Activated CD4-positive, alpha-beta T cell treated with anti-CD3 and anti-CD28 coated beads, Interleukin-2, amount 10 ng/mL, durations not matched to agents 7 days and 5 days (primary cell): ENCODE measurements around the gene WWOX. TPM values are rescaled to one million over a fixed set of nuclear protein-coding genes. Genes with fewer than 3 reads are reported as not detected.

Source experiments
- CTCF ChIA-PET: fragments of 350-600 bp; sonication (Branson Sonifier 250); formaldehyde crosslinking; loops from one replicate; lab custom pipeline; 2021; ENCODE audit warnings: antibody characterized with exemption; lab: Charles Lee
- POLR2A ChIA-PET: fragments of 350-600 bp; sonication (Branson Sonifier 250); formaldehyde crosslinking; loops from one replicate; lab custom pipeline; 2021; ENCODE audit warnings: antibody characterized with exemption; lab: Charles Lee
- DNase-seq: peaks from one replicate; pipeline ENCODE4 v3.0.0-alpha.2; 2020
- H3K27ac Mint-ChIP-seq: one replicate; pipeline ENCODE4 v1.8.0; 2021; ENCODE audit warnings: mild to moderate bottlenecking, moderate library complexity, mixed read lengths
- H3K27me3 Mint-ChIP-seq: one replicate; pipeline ENCODE4 v1.8.0; 2021; ENCODE audit warnings: mixed read lengths
- H3K36me3 Mint-ChIP-seq: one replicate; pipeline ENCODE4 v1.8.0; 2021; ENCODE audit warnings: low read depth, mixed read lengths
- H3K4me1 Mint-ChIP-seq: one replicate; pipeline ENCODE4 v1.8.0; 2021; ENCODE audit warnings: mixed read lengths
- H3K4me3 Mint-ChIP-seq: one replicate; pipeline ENCODE4 v1.8.0; 2021; ENCODE audit warnings: mild to moderate bottlenecking, moderate library complexity, mixed read lengths
- H3K9me3 Mint-ChIP-seq: one replicate; pipeline ENCODE4 v1.8.0; 2021; ENCODE audit warnings: mixed read lengths
- total RNA-seq, 2 experiments: library from RNA; stranded (reverse); gene quantifications; one replicate each; pipeline ENCODE4 v1.2.3, GENCODE V29; 2021

The WWOX gene
- total RNA-seq, 2 experiments from 2014 or later: 22.2 to 28.9 TPM

DNA sequence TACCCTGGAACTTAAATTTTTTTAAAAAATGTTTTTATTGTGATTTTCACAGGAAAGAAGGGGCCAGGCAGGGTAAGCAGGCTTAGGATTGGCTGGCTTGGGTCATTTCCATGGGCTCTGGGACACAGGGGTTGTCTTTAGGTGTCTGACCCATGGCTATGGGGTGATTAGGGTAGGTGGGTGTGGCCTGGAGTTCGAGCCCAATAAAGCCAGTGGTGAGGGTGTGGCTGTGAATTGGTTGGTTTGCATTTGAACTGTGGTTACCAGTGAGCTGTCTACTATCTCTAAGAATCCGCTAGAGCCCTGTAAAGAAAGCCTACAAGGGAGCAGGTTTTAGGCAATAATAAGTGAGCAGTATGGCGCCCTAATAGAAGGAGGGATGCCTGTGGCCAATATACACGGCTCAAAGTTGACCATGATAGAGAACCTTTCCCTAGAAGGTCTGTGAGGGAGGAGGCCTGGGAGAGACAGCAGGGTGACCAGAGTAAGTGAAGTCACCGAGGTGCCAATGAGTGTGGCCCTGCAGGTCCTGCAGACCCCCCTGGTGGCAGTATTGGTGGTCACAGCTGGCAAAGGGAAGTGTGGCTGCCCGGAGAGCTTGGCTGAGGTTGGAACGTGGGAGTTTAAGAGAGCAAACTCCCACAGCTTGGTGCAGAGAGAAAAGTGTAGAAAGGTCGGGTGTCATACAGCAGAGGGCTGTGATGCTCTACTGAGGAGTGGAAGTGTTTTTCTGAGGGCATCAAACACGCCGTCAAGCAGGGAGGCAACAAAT lies 454.0 kb downstream of the WWOX start:
- Mint-ChIP-seq H3K27me3 (no peaks in the 10 kb centered on the region), H3K27ac (no peak overlapping the region), H3K4me1 (no peaks in the 10 kb centered on the region), H3K36me3 (no peaks in the 10 kb centered on the region), H3K4me3 (no peak overlapping the region), H3K9me3 (no peaks in the 10 kb centered on the region)
- CTCF ChIA-PET: no interaction called here
- POLR2A ChIA-PET: no interaction called here
- no peak for DNase-seq

DNA sequence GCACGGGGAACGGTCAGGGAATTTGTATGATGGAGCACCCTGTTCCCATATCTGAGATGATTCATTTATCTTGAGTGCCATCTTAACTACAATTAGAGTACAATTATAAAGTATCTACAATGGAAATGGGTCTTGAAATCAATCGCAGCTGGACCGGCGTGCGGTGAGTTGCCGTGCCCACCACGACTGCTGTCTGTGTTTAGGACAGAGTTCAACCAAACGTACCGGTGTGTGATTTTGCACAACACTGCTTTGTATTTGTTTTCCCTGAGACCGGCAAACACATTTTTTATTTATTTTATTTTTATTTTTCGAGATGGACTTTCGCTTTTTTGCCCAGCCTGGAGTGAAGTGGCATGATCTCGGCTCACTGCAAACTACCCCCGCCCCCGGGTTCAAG lies 457.0 kb downstream of the WWOX start:
- CTCF ChIA-PET: no interaction called here

DNA sequence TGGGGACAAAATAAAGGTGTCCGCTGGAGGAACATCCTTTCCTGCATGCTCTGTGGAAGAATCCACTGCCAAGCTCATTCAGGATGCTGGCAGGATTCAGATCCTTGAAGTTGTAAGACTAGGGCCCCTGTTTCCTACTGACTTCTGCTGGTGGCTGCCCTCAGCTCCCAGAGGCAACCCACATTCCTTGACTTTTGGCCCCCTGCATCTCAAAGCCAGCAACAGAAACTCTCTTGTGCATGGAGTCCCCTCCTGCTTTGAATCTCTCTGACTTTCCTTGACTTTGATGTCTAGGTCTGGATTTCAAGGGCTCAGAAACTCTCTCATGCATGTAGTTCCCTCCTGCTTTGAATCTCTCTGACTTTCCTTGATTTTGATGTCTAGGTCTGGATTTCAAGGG lies 461.5 kb downstream of the WWOX start:
- no peaks in the 10 kb centered on the region for H3K27me3 Mint-ChIP-seq
- CTCF ChIA-PET: interaction anchor here (1.4 kb wide), 1 partner anchor 11 kb away, joined by 3 read pairs; no protein-coding TSS in a partner anchor
- H3K4me1 Mint-ChIP-seq: no peaks in the 10 kb centered on the region
- H3K4me3 Mint-ChIP-seq: no peak overlapping the region
- POLR2A ChIA-PET: no interaction called here
- no peak for DNase-seq
- H3K9me3 Mint-ChIP-seq: no peaks in the 10 kb centered on the region
- no peak overlapping the region for H3K27ac Mint-ChIP-seq
- no peaks in the 10 kb centered on the region for H3K36me3 Mint-ChIP-seq

More for the DNA sequence above, 457.0 kb downstream of the WWOX start:
- DNase-seq: no peak
- H3K4me3 Mint-ChIP-seq: no peak overlapping the region
- no peaks in the 10 kb centered on the region for H3K9me3 Mint-ChIP-seq
- H3K4me1 Mint-ChIP-seq: no peaks in the 10 kb centered on the region
- POLR2A ChIA-PET: no interaction called here
- no peaks in the 10 kb centered on the region for H3K27me3 Mint-ChIP-seq
- no peak overlapping the region for H3K27ac Mint-ChIP-seq
- H3K36me3 Mint-ChIP-seq: no peaks in the 10 kb centered on the region

DNA sequence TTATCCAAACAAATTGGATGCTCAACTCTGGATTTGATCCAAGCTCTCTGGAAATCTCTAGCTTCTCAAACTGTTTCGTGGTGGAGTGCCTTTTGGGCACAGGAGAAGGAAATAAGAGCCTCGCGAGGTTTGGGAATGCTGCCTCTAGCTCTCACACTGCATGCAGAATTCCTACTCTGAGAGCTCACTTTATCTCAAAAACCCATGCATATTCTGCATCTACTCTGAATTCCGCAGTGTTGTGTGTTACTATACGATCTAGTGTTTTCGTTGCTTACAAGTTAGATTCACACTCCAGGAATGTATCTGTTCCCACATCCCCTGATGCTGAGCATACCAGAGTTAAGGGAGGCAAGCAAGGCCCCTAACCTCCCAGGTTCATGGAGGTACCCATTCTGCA lies 462.7 kb downstream of the WWOX start:
- DNase-seq: no peak
- H3K4me3 Mint-ChIP-seq: no peak overlapping the region
- POLR2A ChIA-PET: no interaction called here
- H3K4me1 Mint-ChIP-seq: peaks cover 11% of the 10 kb centered on the region
- CTCF ChIA-PET: no interaction called here
- no peaks in the 10 kb centered on the region for H3K36me3 Mint-ChIP-seq
- H3K27me3 Mint-ChIP-seq: no peaks in the 10 kb centered on the region
- no peak overlapping the region for H3K27ac Mint-ChIP-seq
- no peaks in the 10 kb centered on the region for H3K9me3 Mint-ChIP-seq

DNA sequence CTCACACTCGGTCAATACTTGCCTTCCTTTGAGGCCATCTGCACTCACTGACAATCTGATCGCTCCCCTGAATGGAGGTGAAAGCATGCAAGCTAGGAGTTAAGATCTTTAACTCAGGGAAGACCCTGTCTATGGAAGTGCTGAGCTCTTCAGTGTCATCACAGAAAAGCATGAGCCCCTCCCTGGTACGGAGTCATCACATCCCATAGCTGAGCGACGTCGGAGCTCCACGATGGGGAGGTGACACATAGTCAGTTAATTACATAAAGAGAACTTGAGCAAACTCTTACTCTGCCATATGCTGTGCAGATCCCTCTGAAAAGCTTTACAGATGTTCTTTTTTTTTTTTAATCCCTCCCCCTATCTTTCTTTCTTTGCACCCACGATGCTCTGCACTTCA lies 463.2 kb downstream of the WWOX start:
- no peak for DNase-seq
- H3K27me3 Mint-ChIP-seq: no peaks in the 10 kb centered on the region
- H3K36me3 Mint-ChIP-seq: no peaks in the 10 kb centered on the region
- CTCF ChIA-PET: no interaction called here
- POLR2A ChIA-PET: no interaction called here
- H3K4me3 Mint-ChIP-seq: no peak overlapping the region
- no peak overlapping the region for H3K27ac Mint-ChIP-seq
- H3K4me1 Mint-ChIP-seq: peaks cover 11% of the 10 kb centered on the region
- no peaks in the 10 kb centered on the region for H3K9me3 Mint-ChIP-seq

DNA sequence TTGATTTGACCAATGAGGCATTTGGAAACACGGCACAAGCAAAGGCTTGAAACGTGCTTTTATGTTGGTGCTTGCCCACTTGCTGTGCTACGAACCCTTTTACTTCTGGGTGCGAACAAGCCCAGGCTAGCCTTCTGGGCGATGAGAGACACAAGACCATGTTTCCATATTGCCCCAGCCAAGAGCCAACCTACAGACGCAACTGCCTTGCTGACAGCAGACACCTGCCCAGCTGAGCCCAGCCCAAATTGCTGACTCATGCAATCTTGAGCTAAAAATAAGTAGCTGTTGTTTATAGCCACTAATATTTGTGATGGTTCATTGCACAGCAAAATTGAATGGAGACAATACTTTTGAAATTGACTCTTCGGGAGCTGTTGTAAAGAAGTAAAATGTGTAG lies 464.5 kb downstream of the WWOX start:
- no peaks in the 10 kb centered on the region for H3K9me3 Mint-ChIP-seq
- ChIA-PET POLR2A (no interaction called here), CTCF (interaction anchor here (0.6 to 0.7 kb wide), 2 partner anchors 14 to 645 kb away, joined by 4 to 5 read pairs; no protein-coding TSS in a partner anchor)
- no peaks in the 10 kb centered on the region for H3K36me3 Mint-ChIP-seq
- H3K4me3 Mint-ChIP-seq: no peak overlapping the region
- H3K4me1 Mint-ChIP-seq: peaks cover 11% of the 10 kb centered on the region
- no peak for DNase-seq
- H3K27ac Mint-ChIP-seq: no peak overlapping the region
- no peaks in the 10 kb centered on the region for H3K27me3 Mint-ChIP-seq

DNA sequence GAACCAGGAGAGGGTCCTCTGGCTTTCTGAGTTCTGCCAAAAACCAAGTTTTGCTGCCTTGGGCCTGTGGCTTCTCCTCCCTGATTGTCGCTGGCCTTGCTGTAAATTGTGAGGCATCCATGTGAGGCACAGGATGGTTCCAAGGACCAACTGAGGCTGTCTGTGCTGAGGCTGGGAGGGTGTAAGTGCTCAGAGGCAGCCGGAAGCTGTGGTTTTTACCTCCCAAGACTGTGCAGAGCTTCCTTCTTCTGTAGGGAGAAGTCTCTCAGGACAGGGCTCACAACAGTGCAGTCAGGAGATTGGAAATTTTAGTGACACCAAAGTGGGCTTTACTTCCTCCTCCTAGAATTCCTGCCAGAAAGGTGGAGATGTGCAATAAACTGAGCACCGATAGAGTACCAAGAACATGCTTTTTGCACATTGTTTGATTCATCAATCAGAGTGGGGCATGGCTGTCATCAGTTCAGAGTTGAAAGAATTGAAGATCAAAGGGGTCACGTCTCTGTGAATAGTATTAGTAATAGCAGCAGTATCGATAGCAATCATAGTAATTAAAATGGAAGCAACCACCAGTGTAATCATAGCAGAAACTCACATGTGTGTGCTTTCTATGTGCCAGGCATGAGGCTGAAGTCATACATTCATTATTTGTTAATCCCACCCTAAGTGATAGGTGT lies 467.1 kb downstream of the WWOX start:
- Mint-ChIP-seq H3K9me3 (no peaks in the 10 kb centered on the region), H3K4me1 (peaks cover 21% of the 10 kb centered on the region), H3K27ac (no peak overlapping the region), H3K27me3 (no peaks in the 10 kb centered on the region), H3K36me3 (no peaks in the 10 kb centered on the region), H3K4me3 (no peak overlapping the region)
- ChIA-PET POLR2A (interaction anchor here (0.6 kb wide), 1 partner anchor 1426 kb away, joined by 3 read pairs; no protein-coding TSS in a partner anchor), CTCF (interaction anchor here (1.3 kb wide), 1 partner anchor 10 kb away, joined by 4 read pairs; no protein-coding TSS in a partner anchor)
- no peak for DNase-seq

DNA sequence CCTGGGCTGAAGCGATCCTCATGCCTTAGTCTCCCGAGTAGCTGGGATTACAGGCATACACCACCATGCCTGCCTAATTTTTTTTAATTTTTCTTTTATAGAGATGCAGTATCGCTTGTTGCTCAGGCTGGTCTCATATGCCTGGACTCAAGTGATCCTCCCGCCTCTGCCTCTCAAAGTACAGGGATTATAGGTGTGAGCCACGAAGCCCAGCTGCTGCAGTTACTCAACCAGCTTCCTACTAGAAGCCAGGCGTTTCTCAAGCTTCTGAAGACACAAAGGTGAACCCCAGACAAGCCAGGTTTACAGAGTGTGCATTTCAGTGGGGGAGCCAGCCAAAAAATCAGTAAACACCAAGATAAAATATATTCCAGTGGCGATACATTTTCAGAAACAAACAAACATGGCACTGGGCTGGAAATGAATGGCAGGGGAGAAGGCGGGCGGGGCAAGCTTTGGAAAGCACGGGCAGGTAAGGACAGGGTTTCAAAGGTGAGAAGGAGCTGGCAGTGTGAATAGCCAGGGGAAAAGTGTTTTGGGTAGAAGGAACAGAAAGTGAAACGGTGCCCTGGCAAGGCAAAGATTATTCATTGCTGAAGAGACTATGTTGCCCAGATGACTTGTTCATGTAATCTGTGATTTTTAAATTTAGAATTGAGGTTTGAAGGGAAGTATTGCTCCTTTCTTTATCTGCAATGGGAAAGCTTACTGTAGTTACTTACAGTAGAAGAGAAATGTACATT lies 471.1 kb downstream of the WWOX start:
- Mint-ChIP-seq H3K27me3 (no peaks in the 10 kb centered on the region), H3K9me3 (no peaks in the 10 kb centered on the region), H3K4me1 (peaks cover 21% of the 10 kb centered on the region), H3K4me3 (no peak overlapping the region), H3K36me3 (no peaks in the 10 kb centered on the region), H3K27ac (no peak overlapping the region)
- ChIA-PET POLR2A (no interaction called here), CTCF (no interaction called here)
- DNase-seq: no peak

DNA sequence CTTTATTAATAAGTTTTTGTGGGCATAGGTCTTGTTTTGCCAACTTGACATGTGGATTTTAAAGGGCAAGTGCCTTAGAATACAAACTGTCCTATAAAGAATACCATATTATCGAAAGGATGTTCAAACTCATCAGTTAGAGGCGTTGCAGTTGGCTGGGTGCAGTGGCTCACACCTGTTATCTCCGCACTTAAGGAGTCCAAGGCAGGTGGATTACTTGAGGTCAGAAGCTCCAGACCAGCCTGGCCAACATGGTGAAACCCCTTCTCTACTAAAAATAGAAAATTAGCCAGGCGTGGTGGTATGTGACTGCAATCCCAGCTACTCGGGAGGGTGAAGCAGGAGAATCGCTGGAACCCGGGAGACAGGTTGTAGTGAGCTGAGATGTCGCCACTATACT lies 472.0 kb downstream of the WWOX start:
- Mint-ChIP-seq H3K36me3 (no peaks in the 10 kb centered on the region), H3K4me3 (no peak overlapping the region), H3K27ac (no peak overlapping the region), H3K4me1 (peaks cover 17% of the 10 kb centered on the region), H3K9me3 (no peaks in the 10 kb centered on the region), H3K27me3 (no peaks in the 10 kb centered on the region)
- ChIA-PET POLR2A (no interaction called here), CTCF (interaction anchor here (1.4 kb wide), 1 partner anchor 11 kb away, joined by 3 read pairs; no protein-coding TSS in a partner anchor)
- no peak for DNase-seq

DNA sequence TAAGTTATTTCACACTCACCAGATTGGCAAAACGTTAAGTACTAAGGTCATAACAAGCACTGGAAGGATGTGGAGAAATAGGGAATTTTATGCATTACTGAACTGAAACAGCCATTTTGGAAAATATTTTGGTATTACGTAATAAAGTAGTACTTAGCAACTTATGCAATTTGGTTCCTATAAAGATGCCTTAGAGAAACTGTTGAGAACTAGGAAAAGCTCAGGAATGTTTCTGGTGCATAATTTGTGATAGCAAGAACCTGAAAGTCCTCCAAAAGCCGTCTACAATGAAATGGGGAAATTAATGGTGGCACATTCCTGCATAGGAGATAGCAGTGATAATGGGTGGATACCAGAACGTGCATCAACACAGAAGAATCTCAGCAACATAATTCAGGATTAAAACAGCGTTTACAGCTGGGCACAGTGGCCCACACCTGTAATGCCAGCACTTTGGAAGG lies 472.5 kb downstream of the WWOX start:
- no peaks in the 10 kb centered on the region for H3K36me3 Mint-ChIP-seq
- ChIA-PET POLR2A (no interaction called here), CTCF (interaction anchor here (1.4 kb wide), 1 partner anchor 12 kb away, joined by 3 read pairs; no protein-coding TSS in a partner anchor)
- no peak overlapping the region for H3K27ac Mint-ChIP-seq
- H3K4me1 Mint-ChIP-seq: peaks cover 13% of the 10 kb centered on the region
- no peaks in the 10 kb centered on the region for H3K27me3 Mint-ChIP-seq
- H3K9me3 Mint-ChIP-seq: no peaks in the 10 kb centered on the region
- no peak for DNase-seq
- H3K4me3 Mint-ChIP-seq: no peak overlapping the region

DNA sequence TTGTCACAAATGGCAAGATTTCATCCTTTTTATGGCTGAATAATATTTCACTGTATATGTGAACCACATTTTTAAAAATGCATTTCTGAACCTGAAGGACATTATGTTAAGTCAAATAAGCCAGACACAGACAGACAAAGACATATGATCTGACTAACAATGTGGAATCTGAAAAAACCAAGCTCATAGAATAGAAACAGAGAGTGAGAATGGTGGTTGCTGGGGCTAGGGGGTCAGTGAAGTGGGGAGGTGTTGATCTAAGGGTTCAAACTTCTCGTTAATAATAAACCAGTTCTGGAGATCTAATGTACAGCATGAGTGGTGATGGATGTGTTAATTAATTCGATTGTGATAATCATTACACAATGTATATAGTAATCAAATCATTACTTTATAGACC lies 475.1 kb downstream of the WWOX start:
- Mint-ChIP-seq H3K4me1 (peaks cover 10% of the 10 kb centered on the region), H3K27me3 (no peaks in the 10 kb centered on the region), H3K27ac (no peak overlapping the region), H3K4me3 (no peak overlapping the region), H3K9me3 (no peaks in the 10 kb centered on the region), H3K36me3 (no peaks in the 10 kb centered on the region)
- CTCF ChIA-PET: no interaction called here
- no peak for DNase-seq
- POLR2A ChIA-PET: no interaction called here

DNA sequence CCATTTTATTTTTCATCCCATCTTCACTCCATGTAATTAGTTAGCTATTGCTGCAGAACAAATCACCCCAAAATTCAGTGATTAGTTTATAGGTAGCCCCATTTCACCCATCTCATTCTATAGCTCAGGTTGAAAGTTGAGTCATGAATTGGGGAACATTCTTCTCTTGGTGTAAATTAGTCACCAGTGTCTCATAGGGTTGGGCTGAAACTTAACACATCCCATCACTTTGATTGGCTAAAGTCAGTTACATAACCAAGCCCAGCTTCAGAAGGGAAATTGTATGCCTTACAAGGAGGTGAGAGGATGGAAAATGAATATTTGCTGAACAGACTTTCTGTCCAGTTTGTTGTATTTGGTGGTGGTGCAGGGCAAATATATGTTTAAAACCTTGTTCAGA lies 477.5 kb downstream of the WWOX start:
- no peak for DNase-seq
- H3K9me3 Mint-ChIP-seq: no peaks in the 10 kb centered on the region
- H3K36me3 Mint-ChIP-seq: no peaks in the 10 kb centered on the region
- ChIA-PET CTCF (interaction anchor here (1.0 kb wide), 1 partner anchor 10 kb away, joined by 4 read pairs; no protein-coding TSS in a partner anchor), POLR2A (no interaction called here)
- no peaks in the 10 kb centered on the region for H3K4me1 Mint-ChIP-seq
- H3K27me3 Mint-ChIP-seq: no peaks in the 10 kb centered on the region
- no peak overlapping the region for H3K4me3 Mint-ChIP-seq
- H3K27ac Mint-ChIP-seq: no peak overlapping the region
